Measurements from ENCODE around the gene AP5Z1.
"Not testable (repeated sequence)": the region's sequence is repeated elsewhere in the genome, so short reads cannot be mapped to it uniquely, and the experiment has no call there.

The AP5Z1 gene

DNA sequence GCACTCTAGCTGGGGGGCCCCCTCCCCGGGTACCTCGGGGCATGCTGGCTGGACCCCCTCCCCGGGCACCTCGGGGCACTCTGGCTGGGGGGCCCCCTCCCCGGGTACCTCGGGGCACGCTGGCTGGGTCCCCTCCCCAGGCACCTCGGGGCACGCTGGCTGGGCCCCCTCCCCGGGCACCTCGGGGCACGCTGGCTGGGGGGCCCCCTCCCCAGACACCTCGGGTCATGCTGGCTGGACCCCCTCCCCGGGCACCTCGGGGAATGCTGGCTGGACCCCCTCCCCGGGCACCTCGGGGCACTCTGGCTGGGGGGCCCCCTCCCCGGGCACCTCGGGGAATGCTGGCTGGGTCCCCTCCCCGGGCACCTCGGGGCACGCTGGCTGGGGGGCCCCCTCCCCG, 27.2 kb downstream of the AP5Z1 start:
- not testable (repeated sequence) for DNase-seq (ENCODE audit: low read depth in 2 of 2)

DNA sequence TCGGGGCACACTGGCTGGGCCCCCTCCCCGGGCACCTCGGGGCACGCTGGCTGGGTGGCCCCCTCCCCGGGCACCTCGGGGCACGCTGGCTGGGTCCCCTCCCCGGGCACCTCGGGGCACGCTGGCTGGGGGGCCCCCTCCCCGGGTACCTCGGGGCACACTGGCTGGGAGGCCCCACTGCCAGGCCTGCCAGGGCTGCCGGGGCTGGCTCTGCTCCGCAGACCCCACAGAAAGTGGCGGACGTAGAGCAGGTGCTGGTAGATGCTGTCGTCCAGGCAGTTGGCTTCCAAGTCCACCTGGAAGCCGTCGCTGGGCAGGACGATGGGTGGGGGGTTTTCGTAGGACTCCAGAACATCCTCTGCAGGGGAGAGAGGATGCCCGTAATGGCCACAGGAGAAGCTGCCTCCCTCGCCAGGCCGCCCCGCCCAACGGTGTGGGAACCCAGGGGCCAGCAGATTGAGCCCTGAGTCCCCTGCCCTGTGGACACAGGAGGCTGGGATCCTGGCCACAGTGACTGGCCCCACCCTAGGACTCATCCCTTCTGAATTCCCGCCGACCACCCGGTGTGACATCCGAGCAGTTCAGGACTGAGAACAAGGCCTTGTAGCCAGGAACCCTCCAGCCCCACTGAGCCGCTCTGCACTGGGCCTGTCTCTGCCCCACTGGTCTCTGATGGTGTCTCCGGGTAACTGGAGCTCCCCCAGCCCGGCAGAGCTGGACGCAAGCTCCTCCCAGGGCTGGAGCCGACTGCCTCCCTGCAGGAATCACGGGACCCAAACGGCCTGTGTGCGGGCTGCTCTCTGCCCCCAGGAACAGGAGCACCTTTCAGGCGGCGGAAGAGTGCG, 28.2 kb downstream of the AP5Z1 start:
- DNase-seq (ENCODE audit: low read depth in 2 of 2): no peak

DNA sequence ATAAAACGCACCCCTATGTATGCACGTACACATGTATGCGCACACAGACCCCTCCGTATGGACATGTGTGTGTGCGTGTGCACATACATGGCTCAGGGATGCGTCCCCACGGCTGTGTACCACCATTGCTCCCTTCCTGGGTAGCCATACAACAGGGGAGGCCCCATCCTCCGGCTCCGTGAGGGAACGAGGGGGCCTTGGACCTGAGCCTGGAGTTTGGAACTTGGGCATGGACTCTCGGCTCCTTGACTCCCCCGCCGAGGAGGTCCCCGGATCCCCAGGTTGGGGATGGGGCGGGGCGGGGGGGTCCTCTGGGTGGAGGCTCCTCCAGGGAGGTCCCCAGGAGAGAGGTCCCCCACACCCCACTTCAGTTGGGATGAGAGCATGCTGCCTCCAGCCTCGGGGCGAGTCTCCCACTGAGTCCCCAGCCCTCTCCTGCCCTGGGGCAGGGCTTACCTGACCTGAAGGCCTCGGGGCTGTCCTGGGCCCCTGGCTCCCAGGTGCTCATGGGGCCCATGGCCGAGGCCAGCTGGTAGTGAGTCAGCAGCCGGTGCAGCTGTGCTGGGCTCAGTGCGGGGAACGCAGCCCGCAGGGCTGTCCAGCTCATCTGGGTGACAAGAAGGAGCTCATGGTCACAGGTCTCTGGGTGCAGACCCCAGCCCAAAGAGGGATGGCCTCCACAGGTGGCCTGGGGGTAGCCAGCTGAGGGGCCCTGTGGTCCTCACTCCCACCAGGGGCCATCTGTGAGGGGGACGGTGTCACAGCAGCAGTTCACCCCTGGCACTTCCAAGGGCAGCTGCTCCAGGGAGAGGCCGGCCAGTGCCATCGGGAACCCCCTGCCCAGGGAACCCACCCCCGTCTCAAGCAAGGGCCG, 29.9 kb downstream of the AP5Z1 start:
- DNase-seq (ENCODE audit: low read depth in 2 of 2): no peak

DNA sequence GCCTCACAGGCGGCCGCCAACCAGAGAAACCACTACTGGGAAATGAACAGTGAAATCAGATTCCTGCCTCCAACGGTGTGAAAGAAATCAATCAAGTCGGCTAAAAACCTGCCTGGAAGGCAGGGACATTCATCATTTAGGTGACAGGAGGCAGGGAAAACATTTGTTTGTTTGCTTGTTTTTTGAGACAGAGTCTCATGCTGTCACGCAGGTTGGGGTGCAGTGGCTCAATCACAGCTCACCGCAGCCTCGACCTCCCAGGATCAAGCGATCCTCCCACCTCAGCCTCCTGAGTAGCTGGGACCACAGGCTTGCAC, 30.5 kb downstream of the AP5Z1 start:
- DNase-seq (ENCODE audit: low read depth in 2 of 2): no peak

DNA sequence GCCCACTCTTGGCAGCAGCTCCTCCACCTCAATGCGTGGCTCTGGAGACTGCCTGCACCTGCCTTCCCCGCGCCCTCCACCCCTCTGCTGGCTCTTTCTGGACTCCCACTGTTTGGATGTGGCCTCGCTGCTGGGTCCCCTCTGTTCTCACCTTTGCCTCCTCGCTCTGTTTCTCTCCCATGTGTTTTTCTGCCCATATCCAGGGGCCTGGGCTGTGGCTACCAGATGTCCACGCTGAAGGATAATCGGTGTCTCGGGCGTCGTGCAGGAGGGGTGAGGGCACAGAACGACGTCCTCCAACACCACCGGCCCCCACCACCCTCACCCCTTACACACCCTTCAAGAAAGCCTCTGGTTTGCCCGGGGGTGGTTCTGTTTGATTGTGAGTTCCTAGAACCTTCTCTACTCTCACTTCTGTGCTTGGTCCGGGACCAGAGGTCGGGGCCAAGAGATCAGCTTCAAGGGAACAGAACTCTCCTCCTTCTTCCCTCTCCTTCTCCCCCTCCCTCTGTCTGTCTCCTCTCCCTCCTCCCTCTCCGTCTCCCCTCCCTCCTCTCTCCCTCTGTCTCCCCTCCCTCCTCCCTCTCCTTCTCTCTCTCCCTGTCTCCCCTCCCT, 31.7 kb downstream of the AP5Z1 start:
- DNase-seq (ENCODE audit: low read depth in 2 of 2): no peak

DNA sequence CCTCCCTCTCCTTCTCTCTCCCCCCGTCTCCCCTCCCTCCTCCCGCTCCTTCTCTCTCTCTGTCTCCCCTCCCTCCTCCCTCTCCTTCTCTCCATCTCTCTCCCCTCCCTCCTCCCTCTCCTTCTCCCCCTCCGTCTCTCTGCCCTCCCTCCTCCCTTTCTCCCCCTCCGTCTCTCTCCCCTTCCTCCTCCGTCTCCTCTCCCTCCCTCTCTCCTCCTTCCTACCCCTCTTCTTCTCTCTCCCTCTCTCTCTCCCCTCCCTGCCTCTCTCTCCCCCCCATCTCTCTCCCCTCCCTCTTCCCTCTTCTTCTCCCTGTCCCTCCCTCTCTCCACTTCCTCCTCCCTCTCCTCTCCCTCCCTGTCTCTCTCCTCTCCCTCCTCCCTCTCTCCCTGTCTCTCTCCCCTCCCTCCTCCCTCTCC, 32.2 kb downstream of the AP5Z1 start:
- no peak for DNase-seq (ENCODE audit: low read depth in 2 of 2)

DNA sequence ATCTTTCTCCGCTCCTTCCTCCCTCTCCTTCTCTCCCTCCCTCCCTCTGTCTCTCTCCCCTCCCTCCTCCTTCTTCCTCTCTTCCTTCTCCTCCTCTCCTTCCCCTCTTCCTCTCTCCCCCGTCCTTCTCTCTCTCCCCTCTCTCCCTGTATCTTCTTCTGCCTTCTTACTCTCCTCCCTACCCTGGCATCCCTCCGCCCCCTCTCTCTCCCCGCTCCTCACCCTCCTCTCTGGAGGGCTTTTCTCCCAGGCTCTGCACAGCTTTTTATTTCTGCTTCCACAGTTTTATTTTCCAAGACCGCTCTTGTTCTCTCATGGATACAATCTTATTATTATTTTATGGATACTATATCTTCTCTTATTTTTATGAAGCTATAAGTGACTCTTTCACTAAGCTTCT, 32.6 kb downstream of the AP5Z1 start:
- DNase-seq (ENCODE audit: low read depth in 2 of 2): no peak

DNA sequence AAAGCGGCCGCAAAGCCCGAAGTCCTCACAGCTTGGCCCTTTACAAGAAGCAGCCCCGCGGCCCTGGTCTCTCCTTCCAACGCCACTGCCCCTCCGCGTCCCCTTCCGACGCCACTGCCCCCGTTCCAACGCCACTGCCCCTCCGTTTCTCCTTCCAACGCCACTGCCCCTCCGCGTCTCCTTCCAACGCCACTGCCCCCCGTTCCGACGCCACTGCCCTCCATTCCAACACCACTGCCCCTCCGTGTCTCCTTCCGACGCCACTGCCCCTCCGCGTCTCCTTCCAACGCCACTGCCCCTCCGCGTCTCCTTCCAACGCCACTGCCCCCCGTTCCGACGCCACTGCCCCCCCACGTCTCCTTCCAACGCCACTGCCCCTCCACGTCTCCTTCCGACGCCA, 33.1 kb downstream of the AP5Z1 start:
- no peak for DNase-seq (ENCODE audit: low read depth in 2 of 2)

DNA sequence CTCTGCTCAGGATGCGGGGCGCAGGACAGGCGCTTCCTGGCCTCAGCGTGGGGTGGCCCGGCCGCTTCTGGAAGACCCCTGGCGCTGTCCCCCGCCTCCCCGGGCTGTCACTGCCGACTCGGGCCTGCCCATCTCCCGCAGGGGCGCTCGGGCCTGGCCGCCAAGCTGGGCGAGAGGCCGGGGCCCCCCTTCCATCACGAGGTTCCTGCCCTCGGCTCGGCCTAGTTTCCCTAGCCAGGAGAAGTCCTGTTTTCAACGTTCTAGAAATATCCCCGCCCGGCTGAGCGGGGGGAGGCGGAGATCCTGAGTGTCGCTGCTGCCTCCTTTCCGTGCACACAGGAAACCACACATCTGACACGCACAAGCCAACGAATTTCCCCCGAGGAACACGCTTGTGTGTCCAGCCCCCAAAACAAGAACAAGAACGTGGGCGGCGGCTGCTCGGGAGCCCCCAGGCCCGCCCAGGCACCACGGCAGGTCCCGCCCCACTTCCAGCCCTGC, 33.7 kb downstream of the AP5Z1 start:
- DNase-seq (ENCODE audit: low read depth in 2 of 2): no peak

DNA sequence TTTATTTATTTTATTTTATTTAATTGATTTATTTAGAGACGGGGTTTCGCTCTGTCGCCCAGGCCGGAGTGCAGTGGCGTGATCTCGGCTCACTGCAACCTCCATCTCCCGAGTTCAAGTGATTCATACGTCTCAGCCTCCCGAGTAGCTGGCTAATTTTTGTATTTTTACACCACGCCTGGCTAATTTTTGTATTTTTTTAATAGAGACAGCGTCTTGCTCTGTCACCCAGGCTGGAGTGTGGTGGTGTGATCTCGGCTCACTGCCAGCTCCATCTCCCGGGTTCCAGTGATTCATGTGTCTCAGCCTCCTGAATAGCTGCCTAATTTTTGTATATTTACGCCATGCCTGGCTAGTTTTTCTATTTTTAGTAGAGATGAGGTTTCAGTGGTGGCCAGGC, 34.2 kb downstream of the AP5Z1 start:
- DNase-seq (ENCODE audit: low read depth in 2 of 2): no peak

DNA sequence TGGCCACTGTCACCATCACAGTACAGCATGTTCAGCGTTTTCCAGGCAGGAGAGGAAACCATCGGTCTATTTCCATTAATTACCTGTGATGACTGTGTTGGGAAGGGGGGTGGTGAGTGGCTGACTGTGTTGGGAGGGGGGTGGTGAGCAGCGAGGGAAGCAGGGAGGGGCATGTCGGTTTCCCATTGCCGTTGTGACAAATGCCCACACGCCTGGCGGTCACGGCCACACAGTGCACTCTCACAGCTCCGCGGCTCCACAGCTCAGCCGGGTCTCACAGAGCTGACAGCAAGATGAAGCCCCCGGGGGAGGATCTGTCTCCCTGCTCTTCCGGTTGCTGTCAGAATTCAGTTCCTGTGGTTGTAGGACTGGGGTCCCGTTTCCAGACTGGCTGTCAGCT, 39.0 kb downstream of the AP5Z1 start:
- DNase-seq (ENCODE audit: low read depth in 2 of 2): no peak

DNA sequence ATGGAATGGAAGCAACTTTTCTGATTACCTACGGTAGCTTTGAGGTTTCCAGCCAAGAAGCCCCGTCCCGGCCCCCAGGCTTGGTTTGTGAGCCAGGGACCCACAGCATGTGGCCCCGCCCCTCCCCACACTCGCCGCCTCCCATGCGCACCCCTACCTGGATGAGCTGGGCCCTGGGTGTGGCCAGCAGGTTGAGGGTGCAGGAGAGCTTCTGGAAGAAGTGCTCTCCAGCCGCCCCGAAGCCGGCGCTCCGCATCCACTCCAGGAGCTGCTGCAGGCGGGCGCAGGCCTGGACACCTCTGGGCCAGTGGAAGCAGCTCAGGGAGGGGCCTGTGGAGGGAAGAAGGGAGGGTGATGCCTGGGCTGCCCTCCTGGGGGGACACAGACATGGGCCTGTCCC, 39.7 kb downstream of the AP5Z1 start:
- no peak for DNase-seq (ENCODE audit: low read depth in 2 of 2)

DNA sequence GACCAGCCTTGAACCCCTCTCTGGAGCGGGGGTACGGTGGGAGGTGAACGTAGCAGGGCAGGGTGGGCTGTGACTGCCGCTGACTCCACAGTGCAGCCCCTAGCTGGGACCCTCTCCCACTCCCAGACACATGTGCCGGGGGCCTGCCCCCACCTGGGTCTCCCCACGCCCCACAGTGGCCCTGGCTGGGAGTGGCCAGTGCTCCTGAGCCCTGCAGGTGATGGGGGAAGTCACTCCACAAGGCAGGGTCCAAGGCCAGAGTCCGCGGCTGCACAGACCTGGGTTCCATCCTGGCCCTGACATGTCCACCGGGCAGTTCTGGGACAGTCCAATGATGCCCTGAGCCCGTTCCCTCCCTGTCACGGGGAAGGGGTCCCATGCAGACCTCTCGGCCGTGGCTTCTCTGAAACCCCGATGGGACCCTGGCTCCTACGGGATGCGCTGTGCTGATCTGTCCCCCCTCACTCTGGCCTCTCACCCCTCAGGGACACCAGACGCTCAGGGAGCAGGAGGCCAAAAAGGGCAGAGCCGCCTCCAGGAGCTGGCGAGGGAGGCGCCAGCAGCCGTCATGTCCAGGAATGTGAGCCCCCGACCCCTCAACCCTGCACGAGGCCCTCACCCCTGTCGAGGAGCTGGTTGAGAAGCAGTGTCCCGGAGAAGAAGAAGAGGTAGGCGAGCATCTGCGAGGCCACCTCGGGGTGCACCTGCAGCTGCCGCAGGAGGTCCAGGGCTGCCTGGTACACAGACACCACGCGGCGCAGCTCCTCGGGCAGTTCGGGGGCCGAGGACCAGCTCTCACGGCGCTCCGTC, 40.4 kb downstream of the AP5Z1 start:
- DNase-seq (ENCODE audit: low read depth in 2 of 2): no peak

DNA sequence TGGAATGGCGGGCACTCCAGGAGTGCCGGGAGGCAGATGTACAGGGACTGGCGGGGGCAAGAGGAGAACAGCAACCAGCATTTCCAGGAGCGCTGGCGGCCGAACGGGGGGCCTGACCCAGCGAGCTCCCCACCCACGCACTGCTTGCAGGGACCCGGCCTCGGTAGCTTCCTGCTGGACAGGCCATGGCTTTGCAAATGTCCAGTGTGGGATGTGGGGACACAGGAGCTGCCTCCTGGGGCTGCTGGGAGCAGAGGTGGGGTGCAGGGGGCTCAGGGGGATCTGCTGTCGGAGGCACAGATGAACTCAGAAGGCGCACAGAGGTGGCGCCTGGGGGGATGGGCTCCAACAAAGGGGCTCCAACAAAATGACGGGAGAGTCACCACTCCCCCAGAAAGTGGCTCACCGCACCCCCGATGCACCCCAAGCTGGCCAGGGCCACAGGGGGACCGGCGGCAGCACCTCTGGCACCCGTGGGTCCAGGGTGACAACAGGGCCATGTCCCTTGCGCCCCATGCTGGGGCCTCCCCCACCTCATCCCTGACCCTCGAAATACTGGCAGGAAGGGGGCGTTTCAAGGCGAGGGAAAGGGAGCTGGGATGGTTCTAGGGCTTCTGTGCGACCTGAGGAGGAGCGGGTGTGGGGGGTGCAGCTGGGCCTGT, 41.1 kb downstream of the AP5Z1 start:
- DNase-seq (ENCODE audit: low read depth in 2 of 2): no peak

DNA sequence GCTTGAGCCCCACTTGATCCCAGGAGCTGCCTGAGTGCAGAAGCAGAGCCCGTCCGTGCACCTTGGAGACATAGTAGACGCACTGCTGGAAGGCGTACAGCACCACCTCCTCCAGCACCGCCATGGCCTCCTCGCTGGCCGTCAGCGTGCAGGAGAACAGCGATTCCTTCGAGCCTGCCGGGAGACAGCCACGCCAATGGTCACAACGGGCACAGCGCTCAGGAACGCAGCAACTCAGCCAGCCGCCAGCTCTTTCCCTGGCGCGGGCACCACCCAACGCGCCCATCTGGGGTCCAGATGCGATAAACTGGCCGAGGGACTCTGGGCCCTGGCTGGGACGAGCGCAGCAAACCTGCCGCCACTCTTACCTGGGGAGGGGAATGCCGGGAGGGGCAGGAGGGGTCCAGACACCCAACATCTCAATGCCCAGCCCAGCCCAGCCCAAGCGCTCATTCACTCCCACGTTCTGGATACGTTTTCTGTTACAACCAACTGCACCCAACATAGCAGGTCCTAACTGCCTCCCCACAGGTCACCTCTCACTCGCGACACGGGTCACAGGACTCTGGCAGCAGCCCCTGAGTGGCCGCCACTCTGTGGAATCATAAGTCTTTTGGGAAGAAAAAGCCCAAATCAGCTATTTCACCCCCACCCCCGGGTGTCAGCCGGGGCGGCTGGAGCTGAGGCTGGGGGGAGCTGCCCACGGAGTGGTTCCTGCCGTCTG, 41.9 kb downstream of the AP5Z1 start:
- DNase-seq (ENCODE audit: low read depth in 2 of 2): no peak

DNA sequence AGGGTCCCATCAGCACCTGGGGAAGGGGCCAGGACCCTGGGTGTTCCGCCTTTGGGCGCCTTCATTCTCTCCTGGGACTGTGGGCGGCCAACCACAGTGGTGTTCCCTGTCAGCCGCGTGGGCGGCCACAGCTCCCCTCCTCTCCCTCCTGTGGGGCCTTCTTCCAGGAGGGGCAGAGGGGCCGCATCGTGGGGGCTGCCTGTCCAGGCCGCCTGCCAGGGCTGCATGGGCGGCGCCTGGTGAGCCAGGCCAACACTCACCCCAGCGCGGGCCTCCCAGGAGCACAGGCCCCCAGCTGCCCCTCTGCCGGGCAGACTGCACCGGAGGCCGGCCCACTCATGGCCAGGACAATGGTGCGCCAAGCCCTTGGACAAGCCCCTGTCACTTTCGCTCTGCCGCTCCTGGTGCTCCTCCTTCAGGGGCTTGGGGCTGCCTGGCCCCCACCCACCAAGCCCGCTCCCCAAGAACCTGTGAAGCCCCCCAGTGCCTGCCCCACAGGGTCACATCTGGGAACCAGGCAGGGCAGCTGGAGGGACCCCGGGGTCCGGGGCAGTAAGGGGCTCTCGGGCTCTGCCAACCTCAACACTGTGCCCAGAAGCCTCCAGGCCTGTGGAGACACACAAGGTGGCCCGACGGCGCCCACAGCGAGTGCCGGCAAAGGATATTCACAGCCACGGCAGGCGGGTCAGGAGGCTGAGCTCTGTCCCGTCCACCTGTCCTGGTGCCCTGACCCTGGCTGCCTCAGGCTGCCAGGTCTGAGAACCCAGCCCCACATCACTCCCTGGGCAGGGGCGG, 42.8 kb downstream of the AP5Z1 start:
- no peak for DNase-seq (ENCODE audit: low read depth in 2 of 2)

DNA sequence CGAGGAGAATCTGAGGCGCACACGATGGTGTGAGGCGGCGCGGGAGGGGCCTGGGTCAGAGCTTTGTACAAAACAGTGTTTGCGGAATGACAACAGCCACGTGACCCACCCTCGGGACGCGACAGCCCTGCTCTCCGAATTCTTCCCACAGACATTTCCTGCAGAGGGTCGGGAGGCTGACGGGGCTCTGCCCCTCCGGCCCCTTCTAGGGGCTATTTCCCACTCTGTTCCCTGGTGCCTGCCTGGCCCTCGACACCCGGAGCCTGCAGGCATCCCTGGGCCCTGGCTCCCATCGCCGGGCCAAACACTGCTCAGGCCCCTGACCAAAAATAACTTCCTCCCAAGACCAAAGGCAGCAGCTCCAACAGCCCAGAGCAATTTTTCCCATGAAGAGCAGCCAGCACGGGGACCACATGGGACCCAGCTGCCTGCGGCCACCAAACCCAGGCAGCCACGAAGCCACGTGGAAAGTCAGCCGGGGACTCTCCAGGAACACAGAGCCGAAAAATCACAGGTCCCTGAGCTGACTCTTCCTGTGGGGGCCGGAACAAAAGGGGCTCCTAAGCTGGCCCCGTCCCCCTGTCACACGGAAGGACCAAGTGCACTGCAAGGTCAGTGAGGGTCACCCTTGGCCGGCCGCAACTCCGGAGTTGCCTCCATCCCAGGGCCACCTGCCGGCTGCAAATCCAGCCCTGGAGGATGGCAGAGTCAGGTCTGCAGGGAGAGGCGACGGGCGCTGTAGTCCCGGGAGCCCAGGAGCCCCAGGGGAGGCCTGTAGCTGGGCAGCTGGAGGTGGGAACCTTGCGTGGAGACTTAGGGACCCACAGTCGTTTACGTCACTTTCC, 44.4 kb downstream of the AP5Z1 start:
- no peak for DNase-seq (ENCODE audit: low read depth in 2 of 2)

DNA sequence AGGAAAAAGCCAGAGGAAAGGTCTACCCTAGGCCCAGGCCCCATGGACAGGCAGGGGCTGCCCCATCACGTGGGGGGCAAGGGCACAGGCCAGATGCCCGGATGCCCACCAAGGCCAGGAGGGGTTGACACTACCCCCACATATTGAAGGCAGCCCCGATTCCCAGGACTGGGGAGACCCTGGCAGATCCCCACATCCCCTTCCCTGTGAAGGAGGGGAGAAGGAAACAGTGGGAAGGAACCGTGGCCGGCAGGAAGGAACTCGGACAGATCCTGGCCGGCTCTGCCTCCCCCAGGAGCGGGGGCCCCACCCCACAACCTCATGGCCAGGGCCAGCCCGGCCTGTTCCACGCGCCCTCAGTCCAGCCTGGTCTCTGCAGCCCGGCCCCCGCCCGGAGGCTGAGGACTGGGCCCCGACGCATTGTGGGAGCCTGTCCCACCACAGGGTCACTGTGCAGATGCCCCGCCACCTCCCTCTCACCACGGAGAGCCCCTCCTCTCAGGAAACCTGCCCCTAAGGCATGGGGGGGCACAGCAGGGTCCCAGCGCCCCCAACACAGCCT, 45.1 kb downstream of the AP5Z1 start:
- no peak for DNase-seq (ENCODE audit: low read depth in 2 of 2)

Measured in activated CD4-positive, alpha-beta T cell treated with anti-CD3 and anti-CD28 coated beads for 24 hours (primary cell).